B cell (primary cell): ENCODE results near the gene RAI1.

ENCODE experiments used
- EZH2 ChIP-seq: IDR thresholded peaks from 2 replicates; pipeline ENCODE4 v1.6.1; 2012; ENCODE audit warnings: borderline replicate concordance, low read depth, mild to moderate bottlenecking, moderate library complexity, low read length; ENCODE audit not compliant: insufficient read depth, poor library complexity, severe bottlenecking
- TF ChIP-seq, protein P1 (sequence below): fragments of 200-600 bp; IDR thresholded peaks from one replicate; pipeline ENCODE4 v1.8.0; 2022; ENCODE audit warnings: antibody characterized with exemption, mild to moderate bottlenecking

DNA sequence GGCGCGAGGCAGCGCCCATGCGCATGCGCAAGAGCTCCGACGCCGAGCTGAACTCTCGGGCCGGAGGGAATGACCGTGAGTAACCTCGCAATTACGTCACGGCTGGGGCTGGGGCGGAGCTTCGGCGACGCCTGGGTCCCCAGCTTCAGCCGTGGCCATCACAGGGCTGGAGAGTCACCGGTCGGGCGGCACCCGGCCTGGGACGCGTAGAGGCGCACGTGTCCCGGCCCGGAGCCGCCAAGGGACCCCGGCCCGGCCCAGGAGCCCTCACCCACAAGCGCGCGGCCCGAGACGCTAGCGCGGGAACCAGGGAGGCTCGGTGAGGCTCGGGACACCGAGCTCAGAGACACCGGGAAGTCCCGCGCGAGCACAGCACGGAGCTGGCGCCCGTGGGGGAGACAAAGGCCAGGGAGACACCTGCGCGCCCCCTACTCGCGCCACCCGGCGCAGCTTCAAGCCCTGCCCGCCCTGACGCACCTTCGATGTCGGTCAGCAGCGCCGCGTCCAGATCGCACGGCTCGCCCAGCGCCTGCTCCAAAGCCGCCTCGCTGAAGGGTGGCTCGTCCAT lies 155.1 kb downstream of the RAI1 start:
- TF ChIP-seq, protein P1, sequence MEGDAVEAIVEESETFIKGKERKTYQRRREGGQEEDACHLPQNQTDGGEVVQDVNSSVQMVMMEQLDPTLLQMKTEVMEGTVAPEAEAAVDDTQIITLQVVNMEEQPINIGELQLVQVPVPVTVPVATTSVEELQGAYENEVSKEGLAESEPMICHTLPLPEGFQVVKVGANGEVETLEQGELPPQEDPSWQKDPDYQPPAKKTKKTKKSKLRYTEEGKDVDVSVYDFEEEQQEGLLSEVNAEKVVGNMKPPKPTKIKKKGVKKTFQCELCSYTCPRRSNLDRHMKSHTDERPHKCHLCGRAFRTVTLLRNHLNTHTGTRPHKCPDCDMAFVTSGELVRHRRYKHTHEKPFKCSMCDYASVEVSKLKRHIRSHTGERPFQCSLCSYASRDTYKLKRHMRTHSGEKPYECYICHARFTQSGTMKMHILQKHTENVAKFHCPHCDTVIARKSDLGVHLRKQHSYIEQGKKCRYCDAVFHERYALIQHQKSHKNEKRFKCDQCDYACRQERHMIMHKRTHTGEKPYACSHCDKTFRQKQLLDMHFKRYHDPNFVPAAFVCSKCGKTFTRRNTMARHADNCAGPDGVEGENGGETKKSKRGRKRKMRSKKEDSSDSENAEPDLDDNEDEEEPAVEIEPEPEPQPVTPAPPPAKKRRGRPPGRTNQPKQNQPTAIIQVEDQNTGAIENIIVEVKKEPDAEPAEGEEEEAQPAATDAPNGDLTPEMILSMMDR: no peak
- no peak for TF ChIP-seq EZH2
